Fibroblast of pulmonary artery (primary cell): ENCODE data around the gene USP37.

Experiments
- DNase-seq: peaks from one replicate; pipeline ENCODE4 v3.0.0-alpha.2; 2010; ENCODE audit warnings: low read depth
- H3K4me3 ChIP-seq: replicated peaks from 2 replicates; pipeline ENCODE4 v1.5.1; 2011; ENCODE audit warnings: low read depth, mild to moderate bottlenecking, control low read depth, low read length, moderate library complexity
- CTCF ChIP-seq: IDR thresholded peaks from 2 replicates; pipeline ENCODE4 v1.5.1; 2011; ENCODE audit warnings: mild to moderate bottlenecking, control low read depth, low read length, inconsistent platforms; ENCODE audit errors: missing control alignments

USP37 gene

GRCh38 chr2:218419630-218420216, 148.4 kb downstream of the USP37 start:
- DNase-seq, result no peak
- H3K4me3 ChIP-seq, result no peak overlapping the region
- TF ChIP-seq CTCF, result no peak

GRCh38 chr2:218418717-218419458, 149.3 kb downstream of the USP37 start, which contains the start of gene VIL1:
VIL1 (plus strand) TSS chr2:218419123; CDS start chr2:218423779, 4,656 bp downstream.
- no peak for TF ChIP-seq CTCF
- no peak for DNase-seq
- H3K4me3 ChIP-seq, result no peak within 1 kb of the TSS

- DNase-seq, result no peak
- no peak overlapping the region for H3K4me3 ChIP-seq
- TF ChIP-seq CTCF, result no peak
Measured at GRCh38 chr2:218418321-218418716, 149.8 kb downstream of the USP37 start.

GRCh38 chr2:218407717-218408116, 160.4 kb downstream of the USP37 start:
- no peak for DNase-seq
- TF ChIP-seq CTCF, result no peak
- H3K4me3 ChIP-seq, result no peak overlapping the region

- peak; percentile 56 for DNase-seq
- no peak for TF ChIP-seq CTCF
- H3K4me3 ChIP-seq, result peak overlapping the region; percentile 42
Measured at GRCh38 chr2:218406949-218407618, 161.1 kb downstream of the USP37 start.

- DNase-seq, result peak; percentile 96
- H3K4me3 ChIP-seq, result peak overlapping the region; percentile 42
- peak; percentile 73 for TF ChIP-seq CTCF
Measured at GRCh38 chr2:218406209-218406948, 161.8 kb downstream of the USP37 start.
